Measurements from ENCODE around the gene KRTAP17-1.

The KRTAP17-1 gene

GRCh38 chr17:41325126-41325525 is 9.6 kb upstream of the KRTAP17-1 start:
- no peak overlapping the region for H3K9ac ChIP-seq (ENCODE audit: low read depth, low read length)
- no peaks in the 10 kb centered on the region for H3K9me3 ChIP-seq (ENCODE audit: control insufficient read depth, insufficient read depth, low read length)
- no peaks in the 10 kb centered on the region for H3K36me3 ChIP-seq (ENCODE audit: insufficient read depth, low read length)
- H3K4me1 ChIP-seq (ENCODE audit: insufficient read depth, low read length), result no peaks in the 10 kb centered on the region

- H3K9me3 ChIP-seq (ENCODE audit: control insufficient read depth, insufficient read depth, low read length), result no peaks in the 10 kb centered on the region
- no peaks in the 10 kb centered on the region for H3K36me3 ChIP-seq (ENCODE audit: insufficient read depth, low read length)
- no peaks in the 10 kb centered on the region for H3K4me1 ChIP-seq (ENCODE audit: insufficient read depth, low read length)
- H3K9ac ChIP-seq (ENCODE audit: low read depth, low read length), result no peak overlapping the region
Measured at GRCh38 chr17:41324180-41325075, 8.9 kb upstream of the KRTAP17-1 start.

GRCh38 chr17:41322903-41323895 is 7.7 kb upstream of the KRTAP17-1 start:
- no peaks in the 10 kb centered on the region for H3K4me1 ChIP-seq (ENCODE audit: insufficient read depth, low read length)
- no peaks in the 10 kb centered on the region for H3K36me3 ChIP-seq (ENCODE audit: insufficient read depth, low read length)
- H3K9me3 ChIP-seq (ENCODE audit: control insufficient read depth, insufficient read depth, low read length), result no peaks in the 10 kb centered on the region
- H3K9ac ChIP-seq (ENCODE audit: low read depth, low read length), result no peak overlapping the region

GRCh38 chr17:41322094-41322902 is 6.8 kb upstream of the KRTAP17-1 start:
- no peaks in the 10 kb centered on the region for H3K36me3 ChIP-seq (ENCODE audit: insufficient read depth, low read length)

GRCh38 chr17:41318231-41318630 is 2.7 kb upstream of the KRTAP17-1 start:
- Histone ChIP-seq H3K9me3 (ENCODE audit: control insufficient read depth, insufficient read depth, low read length) (no peaks in the 10 kb centered on the region), H3K36me3 (ENCODE audit: insufficient read depth, low read length) (no peaks in the 10 kb centered on the region), H3K4me1 (ENCODE audit: insufficient read depth, low read length) (no peaks in the 10 kb centered on the region), H3K9ac (ENCODE audit: low read depth, low read length) (no peak overlapping the region)

More at GRCh38 chr17:41322094-41322902, 6.8 kb upstream of the KRTAP17-1 start:
- Histone ChIP-seq H3K9me3 (ENCODE audit: control insufficient read depth, insufficient read depth, low read length) (no peaks in the 10 kb centered on the region), H3K9ac (ENCODE audit: low read depth, low read length) (no peak overlapping the region), H3K4me1 (ENCODE audit: insufficient read depth, low read length) (no peaks in the 10 kb centered on the region)

- no peaks in the 10 kb centered on the region for H3K9me3 ChIP-seq (ENCODE audit: control insufficient read depth, insufficient read depth, low read length)
- no peaks in the 10 kb centered on the region for H3K36me3 ChIP-seq (ENCODE audit: insufficient read depth, low read length)
- H3K4me1 ChIP-seq (ENCODE audit: insufficient read depth, low read length), result no peaks in the 10 kb centered on the region
- no peak overlapping the region for H3K9ac ChIP-seq (ENCODE audit: low read depth, low read length)
Measured at GRCh38 chr17:41315814-41316445, 420 bp upstream of the KRTAP17-1 start.

GRCh38 chr17:41311111-41311510 is 4.4 kb downstream of the KRTAP17-1 start:
- H3K4me1 ChIP-seq (ENCODE audit: insufficient read depth, low read length), result no peaks in the 10 kb centered on the region
- H3K36me3 ChIP-seq (ENCODE audit: insufficient read depth, low read length), result no peaks in the 10 kb centered on the region
- no peak overlapping the region for H3K9ac ChIP-seq (ENCODE audit: low read depth, low read length)
- no peaks in the 10 kb centered on the region for H3K9me3 ChIP-seq (ENCODE audit: control insufficient read depth, insufficient read depth, low read length)

GRCh38 chr17:41308918-41309359 is 6.6 kb downstream of the KRTAP17-1 start, which contains the start of gene KRTAP16-1:
KRTAP16-1 (minus strand) TSS chr17:41309309; CDS start chr17:41309253, 56 bp downstream.
- H3K36me3 ChIP-seq (ENCODE audit: insufficient read depth, low read length), result no peaks in the 10 kb centered on the region
- H3K9ac ChIP-seq (ENCODE audit: low read depth, low read length), result no peak within 1 kb of the TSS
- no peaks in the 10 kb centered on the region for H3K4me1 ChIP-seq (ENCODE audit: insufficient read depth, low read length)
- no peaks in the 10 kb centered on the region for H3K9me3 ChIP-seq (ENCODE audit: control insufficient read depth, insufficient read depth, low read length)

GRCh38 chr17:41308251-41308917 is 7.1 kb downstream of the KRTAP17-1 start:
- no peaks in the 10 kb centered on the region for H3K9me3 ChIP-seq (ENCODE audit: control insufficient read depth, insufficient read depth, low read length)
- H3K9ac ChIP-seq (ENCODE audit: low read depth, low read length), result no peak overlapping the region
- no peaks in the 10 kb centered on the region for H3K4me1 ChIP-seq (ENCODE audit: insufficient read depth, low read length)
- H3K36me3 ChIP-seq (ENCODE audit: insufficient read depth, low read length), result no peaks in the 10 kb centered on the region

GRCh38 chr17:41307647-41308046 is 7.9 kb downstream of the KRTAP17-1 start:
- Histone ChIP-seq H3K9me3 (ENCODE audit: control insufficient read depth, insufficient read depth, low read length) (no peaks in the 10 kb centered on the region), H3K4me1 (ENCODE audit: insufficient read depth, low read length) (no peaks in the 10 kb centered on the region), H3K36me3 (ENCODE audit: insufficient read depth, low read length) (no peaks in the 10 kb centered on the region), H3K9ac (ENCODE audit: low read depth, low read length) (no peak overlapping the region)

- no peaks in the 10 kb centered on the region for H3K36me3 ChIP-seq (ENCODE audit: insufficient read depth, low read length)
- H3K4me1 ChIP-seq (ENCODE audit: insufficient read depth, low read length), result no peaks in the 10 kb centered on the region
- no peaks in the 10 kb centered on the region for H3K9me3 ChIP-seq (ENCODE audit: control insufficient read depth, insufficient read depth, low read length)
- H3K9ac ChIP-seq (ENCODE audit: low read depth, low read length), result no peak overlapping the region
Measured at GRCh38 chr17:41304091-41304490, 11.4 kb downstream of the KRTAP17-1 start.

- Histone ChIP-seq H3K36me3 (ENCODE audit: insufficient read depth, low read length) (no peaks in the 10 kb centered on the region), H3K4me1 (ENCODE audit: insufficient read depth, low read length) (no peaks in the 10 kb centered on the region), H3K9ac (ENCODE audit: low read depth, low read length) (no peak overlapping the region), H3K9me3 (ENCODE audit: control insufficient read depth, insufficient read depth, low read length) (no peaks in the 10 kb centered on the region)
Measured at GRCh38 chr17:41302981-41303380, 12.5 kb downstream of the KRTAP17-1 start.

Measured in ES-I3 (cell line).